Left renal pelvis (tissue), 4 donors: ENCODE measurements around the gene CKB. TPM values are rescaled to one million over a fixed set of nuclear protein-coding genes. Genes with fewer than 3 reads are reported as not detected.
"Not testable (repeated sequence)": the region's sequence is repeated elsewhere in the genome, so short reads cannot be mapped to it uniquely, and the experiment has no call there.

ENCODE experiments used
- DNase-seq, 4 donors: peaks; one replicate each; pipeline ENCODE4 v3.0.0-alpha.2; 2013; ENCODE audit warnings: low read depth in 4 of 4, low spot score in 3 of 4
- polyA plus RNA-seq, 4 donors: library from polyadenylated mRNA; unstranded; fragments of 120-200 nt; gene quantifications; one replicate each; pipeline ENCODE4 v1.2.1, GENCODE V29; 2013; ENCODE audit not compliant: insufficient read length in 4 of 4

Gene CKB
- polyA plus RNA-seq, 4 donors, result 65.6 to 159 (median 121) TPM

DNA sequence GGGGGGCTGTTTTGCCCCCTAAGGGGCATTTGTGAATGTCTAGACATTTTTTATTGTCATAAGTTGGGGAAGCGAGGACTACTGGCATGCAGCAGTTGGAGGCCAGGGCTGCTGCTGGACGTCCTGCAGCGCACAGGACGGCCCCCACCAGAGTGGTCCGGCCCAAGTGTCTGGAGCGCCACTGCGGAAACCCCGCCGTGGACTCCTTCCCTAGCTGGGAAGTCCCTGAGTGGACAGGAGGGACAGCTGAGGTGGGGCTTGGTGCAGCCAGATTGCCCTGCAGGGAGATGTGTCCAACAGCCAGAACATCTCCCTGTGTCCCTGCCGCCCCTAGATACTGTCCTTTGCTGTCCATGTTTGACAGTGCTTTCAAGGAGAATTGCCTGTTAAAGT lies 5.5 kb downstream of the CKB start:
- no peak for DNase-seq

DNA sequence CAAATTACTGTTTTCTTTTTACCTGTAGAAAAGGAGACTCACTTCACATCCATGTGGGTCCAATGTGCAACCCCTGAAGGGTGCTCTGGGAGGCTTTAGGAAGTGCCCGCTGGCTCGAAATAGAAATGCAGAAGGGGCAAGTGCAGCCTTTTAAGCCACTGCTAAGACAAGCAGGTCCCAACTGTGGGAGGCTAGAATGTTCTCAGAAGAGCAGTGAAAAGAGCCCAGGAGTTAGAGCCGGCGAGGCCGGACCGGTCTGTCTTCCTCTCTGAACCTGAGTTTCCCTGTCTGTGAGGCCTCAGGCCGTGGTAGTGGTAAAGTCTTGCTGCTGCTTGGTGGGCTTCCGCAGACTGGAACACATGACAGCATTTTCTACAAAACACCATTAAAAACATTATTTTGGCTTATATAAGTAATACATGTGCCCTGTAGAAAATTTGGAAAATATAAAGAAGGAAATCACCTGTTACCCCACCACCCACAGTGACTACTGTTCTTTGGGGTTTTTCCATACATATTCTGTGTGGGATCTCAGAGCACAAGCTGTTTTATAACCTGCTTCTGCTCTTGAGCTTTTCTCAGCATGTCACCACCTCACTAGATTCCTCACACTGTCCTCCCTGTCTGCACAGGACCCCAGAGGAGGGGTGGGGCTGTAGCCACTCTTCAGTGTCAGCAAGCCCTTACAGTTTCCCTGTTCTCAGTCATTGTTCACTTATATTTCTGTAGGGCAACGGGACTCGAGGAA lies 6.0 kb downstream of the CKB start:
- no peak for DNase-seq

DNA sequence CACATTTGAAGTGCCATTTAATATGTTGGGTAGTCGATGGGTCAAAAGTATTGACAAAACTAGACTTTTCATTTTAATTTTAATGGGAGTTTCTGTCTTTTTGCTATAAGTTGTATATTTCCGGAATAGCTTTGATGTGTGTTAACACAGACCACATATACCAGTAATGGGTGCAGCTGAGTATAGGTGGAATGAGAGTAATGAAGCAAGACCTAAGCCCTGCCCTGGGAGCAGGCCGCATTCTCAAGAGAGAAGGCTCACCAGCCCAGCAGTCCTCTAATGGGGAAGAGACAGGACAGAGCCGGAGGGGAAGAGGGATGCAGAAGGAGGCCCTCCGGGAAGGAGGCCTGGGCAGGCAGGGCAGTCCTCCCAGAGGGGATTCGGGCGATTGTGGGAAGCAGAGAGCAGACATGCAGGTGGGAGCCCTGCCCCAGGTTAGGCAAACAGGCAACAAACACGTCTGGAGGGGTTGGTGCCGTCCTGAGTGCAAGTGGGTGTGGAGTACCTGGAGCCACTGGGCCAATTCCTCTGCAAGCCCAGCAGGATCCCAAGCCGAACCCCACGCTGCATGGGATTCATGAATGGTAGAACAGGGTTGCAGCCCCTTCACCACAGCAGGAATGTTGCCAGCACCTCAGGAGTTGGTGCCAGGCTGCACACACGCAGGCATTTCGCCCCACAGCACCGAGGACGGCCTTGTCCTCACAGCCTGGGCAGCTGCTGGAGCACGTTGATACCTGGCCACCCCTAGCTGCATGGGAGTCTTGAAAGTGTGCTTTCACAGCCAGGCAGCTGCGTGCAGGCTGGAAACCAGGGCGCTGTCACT lies 7.8 kb downstream of the CKB start:
- no peak for DNase-seq

DNA sequence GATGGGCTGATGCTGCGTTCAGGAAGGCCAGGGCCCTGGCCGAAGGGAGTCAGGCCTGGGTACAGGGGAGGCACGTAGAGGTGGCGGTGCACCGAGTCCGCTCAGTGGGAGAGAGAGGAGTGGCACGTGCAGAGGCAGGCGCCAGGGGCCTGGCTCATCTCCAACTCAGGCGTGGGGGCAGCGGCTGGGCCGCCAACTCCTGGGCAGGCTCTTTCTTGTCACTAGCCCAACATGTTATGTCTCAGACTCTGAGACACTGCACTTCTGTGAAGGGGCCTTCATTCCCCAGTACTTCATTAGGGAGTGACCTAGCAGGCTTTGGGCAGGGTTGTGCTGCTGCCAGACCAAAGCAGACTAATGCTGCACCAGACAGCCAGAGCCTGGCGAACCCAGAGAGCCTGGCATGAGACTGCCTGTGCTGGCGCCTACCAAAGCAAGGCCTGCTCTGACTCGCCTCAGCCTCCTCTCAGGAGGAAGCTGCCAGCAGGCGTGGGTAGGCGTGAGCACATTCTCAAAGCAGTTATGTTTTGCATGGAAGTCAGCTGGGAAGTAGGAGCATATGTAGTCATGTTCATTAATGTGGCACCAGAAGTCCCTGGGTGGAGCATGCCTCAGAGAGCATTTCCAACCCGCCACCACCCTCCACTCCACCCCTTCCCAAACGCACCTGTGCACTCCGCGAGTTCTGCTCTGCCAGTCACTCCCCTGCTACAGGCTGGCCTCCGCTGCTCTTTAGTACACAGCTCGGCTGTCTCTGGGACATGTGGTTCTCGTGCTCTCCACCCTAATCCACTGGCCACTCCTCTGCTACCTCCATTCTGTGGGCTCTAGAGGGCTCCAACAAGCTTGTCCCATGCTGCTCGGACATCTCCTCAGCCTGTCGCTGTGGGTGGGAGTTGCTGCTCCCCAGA lies 9.7 kb downstream of the CKB start:
- no peak for DNase-seq

DNA sequence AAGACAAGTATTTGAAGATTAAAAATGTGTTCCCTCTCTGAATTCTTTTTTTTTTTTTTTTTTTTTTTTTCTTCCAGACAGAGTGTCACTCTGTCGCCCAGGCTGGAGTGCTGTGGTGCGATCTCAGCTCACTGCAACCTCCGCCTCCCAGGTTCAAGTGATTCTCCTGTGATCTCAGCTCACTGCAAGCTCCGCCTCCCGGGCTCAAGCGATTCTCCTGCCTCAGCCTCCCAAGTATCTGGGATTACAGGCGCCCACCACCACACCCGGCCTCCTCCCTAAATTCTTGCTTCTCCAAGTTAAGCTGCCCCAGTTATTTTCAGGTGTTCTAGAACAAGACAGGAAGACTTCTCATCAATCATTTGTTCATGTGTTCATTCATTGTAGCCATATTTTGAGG lies 10.4 kb downstream of the CKB start:
- DNase-seq, result not testable (repeated sequence)

DNA sequence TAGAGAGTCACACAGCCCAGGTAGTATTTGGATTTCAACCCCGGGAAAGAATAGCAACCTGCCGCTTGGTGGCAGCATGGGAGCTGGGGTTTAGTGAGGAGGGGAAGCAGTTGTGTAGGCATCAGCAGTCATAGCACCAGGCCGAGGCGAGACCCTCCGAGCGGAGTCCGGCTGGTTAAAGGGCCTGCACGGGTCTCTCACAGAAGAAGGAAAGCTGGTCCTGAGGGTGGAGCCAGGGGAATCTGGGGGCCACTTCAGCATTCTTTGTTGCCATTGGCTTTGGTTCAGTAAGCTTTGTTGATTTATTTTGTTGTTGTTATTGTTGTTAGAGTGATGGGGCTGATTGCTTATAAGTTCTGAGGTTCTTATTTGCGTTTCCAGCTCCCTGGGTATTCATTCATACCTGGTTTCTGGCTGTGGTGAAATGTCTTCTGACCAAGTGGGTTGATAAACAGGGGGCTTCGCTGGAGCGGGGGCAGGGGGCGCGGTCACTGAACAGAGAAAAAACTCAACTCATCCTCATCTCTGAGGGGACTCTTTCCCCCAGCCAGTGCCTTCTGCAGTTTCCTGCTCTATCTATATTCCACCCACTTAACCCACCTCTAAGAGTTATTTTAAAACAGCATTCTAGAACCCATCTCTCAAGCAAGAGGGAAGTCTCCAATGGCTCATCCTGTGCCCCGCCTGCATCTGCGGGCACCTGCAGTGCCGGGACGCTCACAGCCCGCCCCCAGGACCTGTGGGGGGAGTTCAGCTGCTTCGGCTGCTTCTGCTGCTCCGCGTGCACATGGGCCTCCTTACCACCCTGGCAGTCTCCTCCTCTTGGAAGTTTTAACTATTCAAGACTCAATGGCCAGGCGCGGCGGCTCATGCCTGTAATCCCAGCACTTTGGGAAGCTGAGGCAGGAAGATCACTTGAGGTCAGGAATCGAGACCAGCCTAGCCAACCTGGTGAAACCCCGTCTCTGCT lies 11.6 kb downstream of the CKB start:
- DNase-seq, result no peak

DNA sequence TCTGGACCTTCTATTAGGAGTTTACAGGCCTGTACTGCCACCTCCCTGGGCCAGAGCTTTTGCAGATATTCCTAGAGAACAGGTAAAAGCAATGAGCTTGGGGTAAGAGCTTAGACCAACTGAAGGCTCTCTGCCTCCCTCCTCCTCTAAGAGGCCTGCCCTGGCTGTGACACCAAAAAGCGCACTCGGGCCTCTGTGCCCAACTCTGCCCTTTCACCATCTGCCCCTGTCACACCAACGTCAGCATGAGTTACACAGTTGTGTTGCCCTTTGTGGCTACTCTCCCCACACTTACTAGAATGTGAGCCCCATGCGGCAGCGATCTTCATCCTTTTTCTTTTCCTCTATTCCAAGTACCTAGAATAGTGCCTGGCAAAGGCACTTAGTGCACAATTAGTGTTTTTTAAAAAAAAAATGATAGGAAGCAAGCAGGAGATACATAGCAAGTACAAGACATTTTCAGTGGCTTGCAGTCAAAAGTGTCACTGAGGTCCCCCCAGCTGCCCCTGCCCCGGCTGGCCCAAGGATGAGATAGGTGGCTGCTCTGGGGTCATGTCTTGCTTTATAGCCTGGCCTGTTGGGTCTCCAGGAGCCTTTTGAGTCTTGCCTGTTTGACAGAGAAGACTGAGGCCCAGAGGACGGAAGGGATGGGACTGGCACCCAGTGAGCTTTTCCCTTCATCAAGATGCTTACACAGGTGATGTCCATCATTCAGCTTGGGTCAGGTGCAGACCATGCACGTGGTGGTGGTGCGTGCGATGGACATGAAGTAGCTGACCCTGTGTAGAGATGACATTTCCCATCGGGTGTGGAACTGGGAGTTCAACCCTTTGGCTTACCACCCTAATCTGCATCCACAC lies 12.5 kb downstream of the CKB start:
- no peak for DNase-seq

DNA sequence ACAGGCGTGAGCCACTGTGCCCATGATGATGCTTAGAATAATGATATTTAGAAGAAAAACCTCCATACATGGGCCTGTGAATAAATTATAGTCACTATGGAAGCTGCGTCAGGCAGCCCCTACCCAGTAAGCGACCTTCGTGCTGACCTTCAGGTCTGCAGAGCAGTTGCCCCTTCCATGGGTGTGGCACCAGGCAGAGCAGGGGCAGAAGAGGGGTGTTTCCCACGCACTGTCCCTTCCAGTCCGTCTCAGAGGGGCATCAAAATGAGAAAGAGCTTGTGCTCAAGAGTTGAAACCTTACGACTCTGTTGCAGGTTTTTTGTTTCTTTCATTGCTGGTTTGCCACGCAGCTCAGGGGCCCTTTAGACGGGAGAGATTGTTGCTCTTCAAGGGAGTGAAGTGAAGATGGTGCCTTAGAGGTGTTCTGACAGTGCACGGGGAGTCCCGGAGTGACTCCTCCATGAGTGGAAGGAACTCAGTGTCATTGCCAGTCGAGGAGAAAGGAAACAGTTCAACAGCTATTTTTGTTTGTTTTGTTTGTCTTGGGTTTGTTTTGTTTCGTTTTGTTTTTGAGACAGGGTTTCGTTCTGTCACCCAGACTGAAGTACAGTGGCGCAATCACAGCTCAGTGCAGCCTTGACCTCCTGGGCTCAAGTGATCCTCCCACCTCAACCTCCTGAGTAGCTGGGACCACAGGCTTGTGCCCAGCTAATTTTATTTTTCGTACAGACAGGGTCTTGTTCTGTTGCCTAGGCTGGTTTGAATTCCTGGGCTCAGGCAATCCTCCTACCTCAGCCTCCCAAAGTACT lies 13.9 kb downstream of the CKB start:
- DNase-seq, result no peak

DNA sequence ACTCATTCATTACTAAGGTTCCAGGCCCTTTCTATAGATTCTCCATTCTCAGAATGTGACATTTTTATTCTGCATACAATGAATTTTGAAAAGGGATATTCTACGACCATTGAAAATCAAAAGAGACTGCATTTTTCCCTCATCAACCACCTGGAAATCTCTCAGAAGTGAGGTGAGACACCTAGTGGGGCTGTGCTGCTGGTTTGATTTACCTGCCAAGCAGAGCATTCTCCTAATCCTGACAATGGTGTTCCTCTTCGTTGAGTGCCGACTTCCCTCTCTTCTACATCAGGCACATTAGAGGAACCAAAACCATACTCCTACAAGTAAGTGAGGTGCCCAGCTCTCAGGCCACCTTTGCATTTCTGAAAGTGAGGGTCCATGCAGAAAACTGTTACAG lies 14.9 kb downstream of the CKB start:
- no peak for DNase-seq

DNA sequence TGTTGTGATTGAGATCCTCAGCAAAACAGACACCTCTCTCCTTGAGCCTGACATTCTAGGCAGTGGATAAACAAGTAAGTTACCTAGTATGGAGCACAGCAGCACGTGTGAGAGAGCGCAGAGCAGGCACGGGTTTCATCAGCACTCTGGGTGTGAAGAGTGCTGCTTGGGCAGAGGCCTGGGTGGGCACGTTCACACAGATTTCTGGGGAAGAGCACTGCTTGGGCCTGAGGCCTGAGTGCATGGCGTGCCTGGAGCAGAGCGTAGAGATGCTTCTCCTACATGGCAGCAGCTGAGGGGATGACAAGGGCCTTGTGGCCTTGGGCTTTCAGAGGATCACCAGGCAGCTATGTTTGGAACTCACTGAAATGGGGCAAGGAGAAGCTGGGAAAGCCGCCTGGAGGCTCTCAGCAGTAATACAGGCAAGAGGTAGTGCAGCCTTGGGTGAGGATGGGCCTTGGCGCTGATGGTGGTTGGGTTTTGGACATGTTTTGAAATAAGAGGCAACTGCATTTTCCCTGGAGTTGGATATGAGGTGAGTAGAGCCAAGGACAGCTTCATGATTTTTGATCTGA lies 17.6 kb downstream of the CKB start:
- no peak for DNase-seq

DNA sequence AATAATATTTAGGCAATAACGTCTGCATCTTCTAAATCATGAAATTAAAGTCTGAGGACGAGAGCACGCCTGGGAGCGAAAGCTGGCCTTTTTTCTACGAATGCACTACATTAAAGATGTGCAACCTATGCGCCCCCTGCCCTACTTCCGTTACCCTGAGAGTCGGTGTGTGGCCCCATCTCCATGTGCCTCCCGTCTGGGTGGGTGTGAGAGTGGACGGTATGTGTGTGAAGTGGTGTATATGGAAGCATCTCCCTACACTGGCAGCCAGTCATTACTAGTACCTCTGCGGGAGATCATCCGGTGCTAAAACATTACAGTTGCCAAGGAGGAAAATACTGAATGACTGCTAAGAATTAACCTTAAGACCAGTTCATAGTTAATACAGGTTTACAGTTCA lies 19.3 kb downstream of the CKB start:
- no peak for DNase-seq

DNA sequence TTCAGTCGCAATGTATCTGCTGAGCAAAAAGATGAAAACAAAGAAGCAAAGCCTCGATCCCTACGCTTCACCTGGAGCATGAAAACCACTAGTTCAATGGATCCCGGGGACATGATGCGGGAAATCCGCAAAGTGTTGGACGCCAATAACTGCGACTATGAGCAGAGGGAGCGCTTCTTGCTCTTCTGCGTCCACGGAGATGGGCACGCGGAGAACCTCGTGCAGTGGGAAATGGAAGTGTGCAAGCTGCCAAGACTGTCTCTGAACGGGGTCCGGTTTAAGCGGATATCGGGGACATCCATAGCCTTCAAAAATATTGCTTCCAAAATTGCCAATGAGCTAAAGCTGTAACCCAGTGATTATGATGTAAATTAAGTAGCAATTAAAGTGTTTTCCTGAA lies 19.8 kb downstream of the CKB start:
- DNase-seq, result no peak

DNA sequence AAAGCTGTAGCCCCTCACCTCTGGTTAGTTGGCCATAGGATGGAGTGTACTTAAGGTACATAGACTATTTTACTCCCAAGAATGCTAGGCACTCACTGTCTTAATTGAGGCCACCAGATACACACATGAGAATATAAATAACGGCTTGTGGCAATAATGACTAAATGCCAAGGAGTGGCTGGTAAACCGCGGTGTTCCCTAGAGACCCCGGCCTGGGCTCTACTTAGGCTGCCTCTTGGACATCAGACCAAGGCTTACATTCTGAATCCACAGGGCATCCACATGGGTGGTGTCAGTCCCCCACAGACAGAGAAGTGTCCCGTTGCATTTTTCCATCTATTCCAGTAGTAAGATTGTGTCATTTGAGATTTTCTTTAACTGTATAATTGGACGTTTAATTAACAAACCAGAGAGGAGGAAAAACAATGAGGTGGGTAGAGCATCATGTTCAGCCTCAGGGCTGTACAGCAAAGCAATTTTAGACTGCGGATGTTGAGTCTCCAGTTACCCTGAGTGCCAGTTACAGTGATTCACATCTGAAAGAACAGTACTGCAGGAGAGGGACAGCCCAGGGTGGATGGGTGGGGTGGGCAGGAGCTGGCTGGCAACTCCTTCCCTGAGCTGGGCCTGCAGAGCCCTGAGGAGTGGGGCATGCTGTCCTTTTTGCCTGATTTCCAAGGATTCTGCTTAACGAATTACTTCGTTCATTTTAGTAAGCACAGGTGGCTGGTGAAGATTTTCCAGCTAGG lies 20.5 kb downstream of the CKB start:
- DNase-seq, result no peak

DNA sequence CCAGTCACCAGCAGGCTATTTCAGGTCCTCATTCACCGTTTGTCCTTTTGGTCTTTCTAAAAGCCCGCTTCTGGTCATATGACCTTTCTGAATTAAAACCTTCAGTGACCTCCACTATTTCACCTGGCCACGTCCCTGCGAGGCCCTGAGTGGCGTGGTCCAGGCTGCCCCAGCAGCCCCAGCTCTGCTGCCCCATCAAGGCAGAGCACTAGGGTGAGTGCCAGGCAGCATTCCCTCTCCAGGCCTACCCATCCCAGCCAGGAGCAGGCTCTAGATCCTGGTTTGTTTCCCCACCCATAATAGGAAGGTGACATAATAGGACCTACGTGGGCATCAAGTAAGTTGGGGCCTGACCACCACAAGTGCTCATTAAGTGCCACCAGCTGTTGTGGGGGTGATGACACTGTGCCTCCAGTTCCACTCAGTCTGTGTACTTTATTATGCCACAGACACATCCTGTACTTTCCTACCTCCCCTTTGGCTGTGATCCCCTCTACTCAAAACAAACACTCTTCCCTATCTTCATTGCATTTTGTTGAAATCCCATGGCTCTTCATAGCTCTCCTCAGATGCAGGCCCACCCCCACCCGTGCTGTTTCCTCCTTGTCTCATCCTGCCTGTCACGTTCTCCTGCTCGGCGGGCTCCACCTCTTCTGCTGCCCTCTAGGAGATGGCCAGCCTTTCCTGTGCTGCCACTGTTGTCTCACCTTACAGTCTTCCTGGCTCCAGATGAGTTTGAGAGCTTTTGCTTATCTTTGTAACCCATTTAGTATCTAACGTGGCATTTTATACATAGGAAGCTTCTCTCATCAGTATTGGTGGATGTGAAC lies 21.4 kb downstream of the CKB start:
- no peak for DNase-seq

DNA sequence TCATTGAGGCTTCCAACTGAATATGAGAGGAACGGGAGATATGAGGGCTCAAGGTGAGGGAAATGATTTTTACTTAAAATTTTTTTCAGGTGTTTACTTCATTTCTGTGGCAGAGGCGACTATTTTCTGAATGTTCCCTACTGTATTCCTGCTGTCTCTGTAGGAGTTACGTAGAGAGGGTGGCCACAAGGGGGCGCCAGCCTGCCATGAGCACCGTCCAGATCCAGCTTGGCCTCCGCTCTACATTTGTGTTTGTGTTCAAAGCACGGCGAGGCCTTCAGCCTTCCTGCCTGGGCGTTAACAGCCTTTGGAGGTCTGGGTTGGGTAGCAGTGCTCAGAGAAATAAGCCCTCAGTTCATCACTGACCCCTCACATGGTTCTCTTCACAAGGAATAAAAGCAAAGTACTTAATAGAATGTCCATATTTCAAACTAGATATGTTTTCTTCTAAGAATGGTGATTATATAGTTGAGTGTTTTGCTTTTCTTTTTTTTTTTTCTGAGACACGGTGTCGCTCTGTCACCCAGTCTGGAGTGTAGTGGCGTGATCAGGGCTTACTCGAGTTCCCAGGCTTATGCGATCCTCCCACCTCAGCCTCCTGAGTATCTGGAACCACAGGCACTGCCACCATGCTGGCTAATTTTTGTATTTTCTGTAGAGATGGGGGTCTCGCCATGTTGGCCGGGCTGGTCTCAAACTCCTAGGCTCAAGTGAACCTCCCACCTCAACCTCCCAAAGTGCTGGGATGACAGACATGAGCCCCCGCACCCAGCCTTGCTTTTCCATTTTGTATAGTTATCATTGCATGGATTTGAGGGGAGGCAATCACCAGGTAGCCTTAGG lies 22.3 kb downstream of the CKB start:
- DNase-seq, result no peak
